CD4-positive, alpha-beta T cell (primary cell): ENCODE measurements around the gene GPRC5C. TPM values are rescaled to one million over a fixed set of nuclear protein-coding genes. Genes with fewer than 3 reads are reported as not detected.

ENCODE experiments used
- ATAC-seq: fragments of 200-7000 bp; cut with Tn5 transposase; one replicate; pipeline ENCODE4 v1.10.0; 2022; ENCODE audit warnings: mild to moderate bottlenecking; ENCODE audit not compliant: poor library complexity
- CTCF ChIA-PET: fragments of 350-600 bp; sonication (Branson Sonifier 250); formaldehyde crosslinking; loops from one replicate; lab custom pipeline; 2021; ENCODE audit warnings: antibody characterized with exemption, inconsistent platforms; lab: Charles Lee
- POLR2A ChIA-PET: fragments of 350-600 bp; sonication (Branson Sonifier 250); formaldehyde crosslinking; loops from one replicate; lab custom pipeline; 2021; ENCODE audit warnings: antibody characterized with exemption, inconsistent platforms; lab: Charles Lee
- DNase-seq, 14 experiments: peaks; one replicate each; pipeline ENCODE4 v3.0.0-alpha.2; 2013 to 2020; ENCODE audit warnings: mixed read lengths in 2 of 14
- H3K27ac ChIP-seq, 2 donors: one replicate each; pipeline versions ENCODE4 v1.5.1 to v1.7.0; 2013; ENCODE audit warnings: low read length in 2 of 2, low read depth in 1 of 2, mild to moderate bottlenecking in 1 of 2
- H3K27me3 ChIP-seq, 2 experiments: 1 replicate in 1 of 2; 2 replicates in 1 of 2; pipeline versions ENCODE4 v1.6.1 to v1.7.0; 2013; ENCODE audit warnings: low read length in 2 of 2, control low read depth in 1 of 2, mild to moderate bottlenecking in 1 of 2, moderate library complexity in 1 of 2; ENCODE audit not compliant: insufficient read depth in 2 of 2, control insufficient read depth in 1 of 2
- H3K36me3 ChIP-seq: one replicate; pipeline ENCODE4 v1.6.1; 2013; ENCODE audit warnings: low read length, control low read depth; ENCODE audit not compliant: insufficient read depth
- H3K4me1 ChIP-seq: one replicate; pipeline ENCODE4 v1.6.1; 2013; ENCODE audit warnings: low read length, control low read depth; ENCODE audit not compliant: insufficient read depth
- H3K4me3 ChIP-seq: one replicate; pipeline ENCODE4 v1.5.1; 2013; ENCODE audit warnings: mild to moderate bottlenecking, low read length, moderate library complexity
- H3K9me3 ChIP-seq, 2 experiments: 1 replicate in 1 of 2; 2 replicates in 1 of 2; pipeline versions ENCODE4 v1.6.1 to v1.7.0; 2013; ENCODE audit warnings: low read length in 2 of 2, mild to moderate bottlenecking in 2 of 2, control low read depth in 1 of 2, moderate library complexity in 1 of 2; ENCODE audit not compliant: control insufficient read depth in 1 of 2, insufficient read depth in 1 of 2
- H3K27ac Mint-ChIP-seq: one replicate; pipeline ENCODE4 v1.8.0; 2020; ENCODE audit warnings: mixed read lengths
- H3K27me3 Mint-ChIP-seq: one replicate; pipeline ENCODE4 v1.8.0; 2021; ENCODE audit warnings: mixed read lengths
- H3K36me3 Mint-ChIP-seq: one replicate; pipeline ENCODE4 v1.8.0; 2021; ENCODE audit warnings: low read depth, mixed read lengths
- H3K4me1 Mint-ChIP-seq: one replicate; pipeline ENCODE4 v1.8.0; 2021; ENCODE audit warnings: low read depth, mixed read lengths
- H3K4me3 Mint-ChIP-seq: one replicate; pipeline ENCODE4 v1.8.0; 2020; ENCODE audit warnings: mild to moderate bottlenecking, mixed read lengths
- H3K9me3 Mint-ChIP-seq: one replicate; pipeline ENCODE4 v1.8.0; 2020; ENCODE audit warnings: mixed read lengths
- CTCF ChIP-seq: fragments of 200-600 bp; IDR thresholded peaks from one replicate; pipeline ENCODE4 v1.8.0; 2022; ENCODE audit warnings: antibody characterized with exemption, mild to moderate bottlenecking
- intact Hi-C, 2 experiments: fragments of 100-400 bp; cut with DNase I in 1 of 2; cut with micrococcal nuclease in 1 of 2; formaldehyde crosslinking; loops; one replicate each; pipeline versions ENCODE4 v1.15.1 to v1.9.0; 2023 to 2025; cut with DNase I, micrococcal nuclease
- total RNA-seq, 174 experiments: library from RNA in 2 of 174; stranded (reverse) in 2 of 174; gene quantifications; one replicate each; pipeline ENCODE4 v1.2.3 and lab custom pipeline; 2021 to 2026

Gene GPRC5C
- total RNA-seq, 2 experiments from 2014 or later, result not detected

GRCh38 chr17:74453665-74454196, 21.8 kb downstream of the GPRC5C start:
- H3K27ac ChIP-seq, result no peak overlapping the region
- H3K4me1 ChIP-seq, result peaks cover 41% of the 10 kb centered on the region
- Mint-ChIP-seq H3K27ac (no peak overlapping the region), H3K4me3 (no peak overlapping the region), H3K9me3 (no peaks in the 10 kb centered on the region), H3K36me3 (no peaks in the 10 kb centered on the region), H3K4me1 (peaks cover 18% of the 10 kb centered on the region), H3K27me3 (peaks cover 8% of the 10 kb centered on the region)
- H3K36me3 ChIP-seq, result no peaks in the 10 kb centered on the region
- peak; percentile 12 for TF ChIP-seq CTCF
- H3K4me3 ChIP-seq, result peak overlapping the region; percentile 29
- H3K9me3 ChIP-seq, result no peaks in the 10 kb centered on the region
- ChIA-PET POLR2A (interaction anchor here (0.6 to 1.6 kb wide), 3 partner anchors 9 to 41 kb away, joined by 3 to 4 read pairs (median 4); no protein-coding TSS in a partner anchor), CTCF (interaction anchor here (1.6 to 2.1 kb wide), 2 partner anchors 74 to 86 kb away, joined by 7 to 10 read pairs; no protein-coding TSS in a partner anchor)
- ATAC-seq (peak; percentile 87), DNase-seq (peak in 12 of 14 experiments; percentile 33 to 85 (median 60))
- intact Hi-C loops, result loop anchor here (1.0 to 2.0 kb wide), 2 partner anchors 39 to 40 kb away; no protein-coding TSS in a partner anchor
- peaks cover 0 to 3% of the 10 kb centered on the region in 2 experiments for H3K27me3 ChIP-seq

- H3K9me3 ChIP-seq, result no peaks in the 10 kb centered on the region
- Mint-ChIP-seq H3K4me3 (peak overlapping the region; percentile 58), H3K36me3 (no peaks in the 10 kb centered on the region), H3K9me3 (no peaks in the 10 kb centered on the region), H3K27ac (no peak overlapping the region), H3K4me1 (peaks cover 22% of the 10 kb centered on the region), H3K27me3 (peaks cover 8% of the 10 kb centered on the region)
- POLR2A ChIA-PET, result interaction anchor here (0.6 to 1.6 kb wide), 3 partner anchors 10 to 40 kb away, joined by 3 to 4 read pairs (median 4); no protein-coding TSS in a partner anchor
- intact Hi-C loops, result loop anchor here (1.0 to 5.0 kb wide), 3 partner anchors 38 to 152 kb away; no protein-coding TSS in a partner anchor
- CTCF ChIA-PET, result interaction anchor here (1.6 to 2.1 kb wide), 2 partner anchors 75 to 86 kb away, joined by 7 to 10 read pairs; no protein-coding TSS in a partner anchor
- DNase-seq, result peak in 2 of 14 experiments; percentile 60 to 65
- peaks cover 0 to 3% of the 10 kb centered on the region in 2 experiments for H3K27me3 ChIP-seq
- TF ChIP-seq CTCF, result no peak
- no peaks in the 10 kb centered on the region for H3K36me3 ChIP-seq
- peak overlapping the region; percentile 50 for H3K4me3 ChIP-seq
- H3K27ac ChIP-seq, result no peak overlapping the region
- peak; percentile 21 for ATAC-seq
- peaks cover 45% of the 10 kb centered on the region for H3K4me1 ChIP-seq
These were observed 22.5 kb downstream of the GPRC5C start for GRCh38 chr17:74454197-74455024.

DNA sequence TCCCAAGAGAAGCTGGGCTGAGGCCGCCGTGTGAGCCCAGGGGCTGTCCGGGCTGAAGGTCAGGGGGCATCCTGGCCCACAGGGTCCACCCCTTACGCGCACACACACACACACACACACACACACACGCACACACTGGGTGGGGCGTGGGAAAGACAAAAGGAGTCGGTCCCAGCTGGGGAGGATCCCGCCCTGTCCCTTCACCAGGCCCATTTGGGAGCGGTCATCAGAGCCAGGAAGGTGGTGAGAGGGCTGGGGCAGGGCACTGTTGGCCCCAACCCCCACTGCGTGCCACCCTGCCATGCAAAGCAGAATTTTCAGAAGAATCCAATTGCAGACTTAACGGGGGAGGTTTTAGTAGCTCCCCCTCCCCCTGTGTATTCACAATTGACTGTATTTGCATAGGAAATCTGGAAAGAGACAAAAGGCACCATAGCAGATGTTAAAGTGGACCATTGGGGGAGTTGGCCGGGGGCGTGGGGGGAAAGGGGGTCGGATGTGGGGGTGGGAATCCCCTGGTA, 23.2 kb downstream of the GPRC5C start:
- DNase-seq, result no peak
- no peak overlapping the region for H3K4me3 Mint-ChIP-seq
- H3K36me3 Mint-ChIP-seq, result no peaks in the 10 kb centered on the region
- peaks cover 22% of the 10 kb centered on the region for H3K4me1 Mint-ChIP-seq
- no peaks in the 10 kb centered on the region for H3K36me3 ChIP-seq
- no peak overlapping the region for H3K4me3 ChIP-seq
- POLR2A ChIA-PET, result interaction anchor here (1.6 kb wide), 1 partner anchor 12 kb away, joined by 4 read pairs; no protein-coding TSS in a partner anchor
- H3K27me3 ChIP-seq, result peaks cover 0 to 3% of the 10 kb centered on the region in 2 experiments
- intact Hi-C loops, result loop anchor here (2.0 to 5.0 kb wide), 2 partner anchors 38 to 153 kb away; no protein-coding TSS in a partner anchor
- no peak for TF ChIP-seq CTCF
- H3K4me1 ChIP-seq, result peaks cover 50% of the 10 kb centered on the region
- H3K27ac Mint-ChIP-seq, result no peak overlapping the region
- no peaks in the 10 kb centered on the region for H3K9me3 ChIP-seq
- H3K27me3 Mint-ChIP-seq, result peaks cover 8% of the 10 kb centered on the region
- CTCF ChIA-PET, result interaction anchor here (1.6 to 2.1 kb wide), 2 partner anchors 76 to 87 kb away, joined by 7 to 10 read pairs; no protein-coding TSS in a partner anchor
- no peak overlapping the region for H3K27ac ChIP-seq
- no peak for ATAC-seq
- H3K9me3 Mint-ChIP-seq, result no peaks in the 10 kb centered on the region
